Measurements from ENCODE around the gene ITGA3. TPM values are rescaled to one million over a fixed set of nuclear protein-coding genes. Genes with fewer than 3 reads are reported as not detected.

The ITGA3 gene
- total and polyA plus RNA-seq, 2 of the 13 experiments (the other 11 are each of a cell fraction or from before 2014, with no cell fraction given) = 0.48 to 0.69 TPM

DNA sequence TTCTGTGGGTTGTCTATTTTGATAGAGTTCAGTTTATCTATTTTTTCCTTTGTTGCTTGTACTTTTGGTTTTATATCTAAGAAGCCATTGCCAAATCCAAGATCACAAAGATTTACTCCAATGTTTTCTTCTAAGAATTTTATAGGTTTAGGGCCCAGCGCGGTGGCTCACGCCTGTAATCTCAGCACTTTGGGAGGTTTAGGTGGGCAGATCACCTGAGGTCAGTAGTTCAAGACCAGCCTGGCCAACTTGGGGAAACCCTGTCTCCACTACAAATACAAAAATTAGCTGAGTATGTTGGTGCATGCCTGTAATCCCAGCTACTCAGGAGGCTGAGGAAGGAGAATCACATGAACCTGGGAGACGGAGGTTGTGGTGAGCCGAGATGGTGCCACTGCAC is 13.7 kb upstream of the ITGA3 start:
- no peaks in the 10 kb centered on the region for H3K9me3 ChIP-seq (ENCODE audit: low read length)
- peaks cover 0 to 15% of the 10 kb centered on the region in 2 experiments; a peak in 2 of 5 replicates for H3K27me3 ChIP-seq (ENCODE audit: control insufficient read depth in 1 of 2, insufficient read depth in 2 of 2, low read length in 2 of 2)
- no peaks in the 10 kb centered on the region for H3K36me3 ChIP-seq (replicated peaks in 1 of 2; ENCODE audit: control insufficient read depth in 1 of 2, insufficient read depth in 2 of 2, low read length in 2 of 2)
- peaks cover 4% of the 10 kb centered on the region for H3K4me1 ChIP-seq (ENCODE audit: insufficient read depth, low read length)
- WGBS (ENCODE audit: low lambda C conversion rate) = 83% methylated on average over 5 of the region's 5 CpGs
- CTCF ChIA-PET (ENCODE audit: low intra/inter-chr PET ratio, low total read pairs) = interaction anchor here (1.7 kb wide), 1 partner anchor 37 kb away, joined by 4 read pairs; no protein-coding TSS in a partner anchor
- no peak overlapping the region for H3K27ac ChIP-seq (ENCODE audit: extremely low read length, insufficient read depth, low read length)
- ATAC-seq (no peak), FAIRE-seq (no peak), DNase-seq (ENCODE audit: low spot score) (no peak)
- TF ChIP-seq, protein P1, sequence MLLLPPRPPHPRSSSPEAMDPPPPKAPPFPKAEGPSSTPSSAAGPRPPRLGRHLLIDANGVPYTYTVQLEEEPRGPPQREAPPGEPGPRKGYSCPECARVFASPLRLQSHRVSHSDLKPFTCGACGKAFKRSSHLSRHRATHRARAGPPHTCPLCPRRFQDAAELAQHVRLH (CRISPR knock-in tag; IDR thresholded peaks at IDR 0.05; ENCODE audit: borderline replicate concordance, low read depth) = no peak
- TF ChIP-seq MBNL3 (CRISPR knock-in tag; conservative IDR thresholded peaks at IDR 0.05) (no peak), ZNF577 (CRISPR knock-in tag; IDR thresholded peaks at IDR 0.05; ENCODE audit: borderline replicate concordance, low read depth) (no peak), ZNF234 (CRISPR knock-in tag; conservative IDR thresholded peaks at IDR 0.05) (no peak), ZNF326 (CRISPR knock-in tag; IDR thresholded peaks at IDR 0.05; ENCODE audit: borderline replicate concordance) (no peak), EHMT2 (IDR thresholded peaks at IDR 0.05; ENCODE audit: borderline replicate concordance, low read depth, low read length) (no peak), MXD4 (CRISPR knock-in tag; IDR thresholded peaks at IDR 0.05) (no peak), KAT7 (CRISPR knock-in tag; IDR thresholded peaks at IDR 0.05; ENCODE audit: borderline replicate concordance) (no peak)
- TF ChIP-seq, protein P2, sequence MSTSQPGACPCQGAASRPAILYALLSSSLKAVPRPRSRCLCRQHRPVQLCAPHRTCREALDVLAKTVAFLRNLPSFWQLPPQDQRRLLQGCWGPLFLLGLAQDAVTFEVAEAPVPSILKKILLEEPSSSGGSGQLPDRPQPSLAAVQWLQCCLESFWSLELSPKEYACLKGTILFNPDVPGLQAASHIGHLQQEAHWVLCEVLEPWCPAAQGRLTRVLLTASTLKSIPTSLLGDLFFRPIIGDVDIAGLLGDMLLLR (CRISPR knock-in tag; IDR thresholded peaks at IDR 0.05) = no peak
- TF ChIP-seq, protein P3, sequence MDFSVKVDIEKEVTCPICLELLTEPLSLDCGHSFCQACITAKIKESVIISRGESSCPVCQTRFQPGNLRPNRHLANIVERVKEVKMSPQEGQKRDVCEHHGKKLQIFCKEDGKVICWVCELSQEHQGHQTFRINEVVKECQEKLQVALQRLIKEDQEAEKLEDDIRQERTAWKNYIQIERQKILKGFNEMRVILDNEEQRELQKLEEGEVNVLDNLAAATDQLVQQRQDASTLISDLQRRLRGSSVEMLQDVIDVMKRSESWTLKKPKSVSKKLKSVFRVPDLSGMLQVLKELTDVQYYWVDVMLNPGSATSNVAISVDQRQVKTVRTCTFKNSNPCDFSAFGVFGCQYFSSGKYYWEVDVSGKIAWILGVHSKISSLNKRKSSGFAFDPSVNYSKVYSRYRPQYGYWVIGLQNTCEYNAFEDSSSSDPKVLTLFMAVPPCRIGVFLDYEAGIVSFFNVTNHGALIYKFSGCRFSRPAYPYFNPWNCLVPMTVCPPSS (IDR thresholded peaks at IDR 0.05) = no peak
- intact Hi-C loops (cut with micrococcal nuclease; ENCODE audit: unreplicated experiment) (no loop called here), in situ Hi-C loops (cut with HindIII; ENCODE audit: extremely low pct_ligation_motif_present, low pct_unique_long_range_greater_than_20kb) (no loop called here)
- no peaks in the 10 kb centered on the region for H4K20me1 ChIP-seq (ENCODE audit: insufficient read depth, low read length)
- no peak overlapping the region for H3K4me3 ChIP-seq (replicated peaks in 1 of 3; ENCODE audit: insufficient read depth in 1 of 3, low read depth in 2 of 3, low read length in 3 of 3)
- no TSS peak for BruUV-seq (replicated peaks)
- H2AFZ ChIP-seq (ENCODE audit: low read length) = no peak overlapping the region
- H3K4me2 ChIP-seq (ENCODE audit: low read depth, low read length) = no peak overlapping the region
- no peak overlapping the region for H3K9ac ChIP-seq (ENCODE audit: insufficient read depth, low read depth, low read length)
- H3K79me2 ChIP-seq (ENCODE audit: insufficient read depth, low read length) = no peaks in the 10 kb centered on the region
- POLR2A ChIA-PET = no interaction called here
